Right atrium auricular region (tissue), 2 donors: ENCODE measurements around the gene SLC35F6. TPM values are rescaled to one million over a fixed set of nuclear protein-coding genes. Genes with fewer than 3 reads are reported as not detected.

Experiments
- DNase-seq: peaks from one replicate; pipeline ENCODE4 v3.0.0-alpha.2; 2019; ENCODE audit warnings: low spot score
- H3K27ac ChIP-seq, 2 donors: fragments of 200-600 bp; sonication (generic); 1 replicate in 1 of 2; 2 replicates in 1 of 2; pipeline ENCODE4 v1.5.1; 2016 to 2019
- H3K27me3 ChIP-seq, 2 donors: fragments of 200-600 bp; sonication (generic); one replicate each; pipeline versions ENCODE4 v1.5.1 to v1.6.0; 2017 to 2019
- H3K36me3 ChIP-seq: fragments of 200-600 bp; sonication (generic); one replicate; pipeline ENCODE4 v1.5.1; 2016
- H3K4me1 ChIP-seq, 2 donors: fragments of 200-600 bp; sonication (generic); one replicate each; pipeline versions ENCODE4 v1.5.1 to v1.6.0; 2017 to 2019
- H3K4me3 ChIP-seq, 2 donors: fragments of 200-600 bp; sonication (generic); 1 replicate in 1 of 2; 2 replicates in 1 of 2; pipeline ENCODE4 v1.5.1; 2017 to 2019; ENCODE audit warnings: mild to moderate bottlenecking in 1 of 2, moderate library complexity in 1 of 2
- H3K9me3 ChIP-seq, 2 donors: fragments of 200-600 bp; sonication (generic); one replicate each; pipeline ENCODE4 v1.5.1; 2019
- total RNA-seq, 2 donors: library from RNA; depleted of rRNA; stranded (reverse); fragments of >200 nt; gene quantifications; one replicate each; pipeline ENCODE4 v1.1.0, GENCODE V29; 2016
- TF ChIP-seq, protein P1 (sequence below), 2 donors: fragments of 200-600 bp; sonication (generic); IDR thresholded peaks; one replicate each; pipeline ENCODE4 v1.5.1; 2019; ENCODE audit warnings: antibody characterized with exemption in 2 of 2

The SLC35F6 gene
- total RNA-seq, 2 donors from 2014 or later, result 34.2 to 55.7 TPM

DNA sequence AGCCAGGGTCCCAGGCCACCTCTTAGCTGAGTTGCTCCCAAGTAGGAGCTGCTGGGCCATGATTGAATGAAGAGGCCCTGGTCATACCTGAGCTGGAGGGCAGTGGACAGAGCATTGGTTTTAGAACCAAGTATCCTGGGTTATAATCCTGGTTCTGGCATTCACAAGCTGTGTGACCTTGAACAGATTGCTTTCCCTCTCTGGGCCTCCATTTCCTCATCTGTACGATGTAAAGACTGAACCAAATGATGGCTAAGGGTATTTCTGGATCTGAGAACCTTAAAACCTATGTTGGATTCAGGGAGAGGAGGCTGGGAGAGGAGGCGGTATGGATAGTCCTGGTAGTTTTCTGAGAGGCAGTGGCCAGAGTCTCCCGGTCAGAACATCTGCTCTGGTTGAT, 40.6 kb upstream of the SLC35F6 start:
- no peak for DNase-seq
- TF ChIP-seq, protein P1, sequence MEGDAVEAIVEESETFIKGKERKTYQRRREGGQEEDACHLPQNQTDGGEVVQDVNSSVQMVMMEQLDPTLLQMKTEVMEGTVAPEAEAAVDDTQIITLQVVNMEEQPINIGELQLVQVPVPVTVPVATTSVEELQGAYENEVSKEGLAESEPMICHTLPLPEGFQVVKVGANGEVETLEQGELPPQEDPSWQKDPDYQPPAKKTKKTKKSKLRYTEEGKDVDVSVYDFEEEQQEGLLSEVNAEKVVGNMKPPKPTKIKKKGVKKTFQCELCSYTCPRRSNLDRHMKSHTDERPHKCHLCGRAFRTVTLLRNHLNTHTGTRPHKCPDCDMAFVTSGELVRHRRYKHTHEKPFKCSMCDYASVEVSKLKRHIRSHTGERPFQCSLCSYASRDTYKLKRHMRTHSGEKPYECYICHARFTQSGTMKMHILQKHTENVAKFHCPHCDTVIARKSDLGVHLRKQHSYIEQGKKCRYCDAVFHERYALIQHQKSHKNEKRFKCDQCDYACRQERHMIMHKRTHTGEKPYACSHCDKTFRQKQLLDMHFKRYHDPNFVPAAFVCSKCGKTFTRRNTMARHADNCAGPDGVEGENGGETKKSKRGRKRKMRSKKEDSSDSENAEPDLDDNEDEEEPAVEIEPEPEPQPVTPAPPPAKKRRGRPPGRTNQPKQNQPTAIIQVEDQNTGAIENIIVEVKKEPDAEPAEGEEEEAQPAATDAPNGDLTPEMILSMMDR (IDR thresholded peaks at IDR 0.05), result no peak
- Histone ChIP-seq H3K36me3 (no peaks in the 10 kb centered on the region), H3K9me3 (no peaks in the 10 kb centered on the region), H3K4me3 (no peak overlapping the region), H3K27ac (peak overlapping the region; percentile 81 to 90), H3K4me1 (peaks cover 0 to 70% of the 10 kb centered on the region in 2 donors), H3K27me3 (no peaks in the 10 kb centered on the region)

DNA sequence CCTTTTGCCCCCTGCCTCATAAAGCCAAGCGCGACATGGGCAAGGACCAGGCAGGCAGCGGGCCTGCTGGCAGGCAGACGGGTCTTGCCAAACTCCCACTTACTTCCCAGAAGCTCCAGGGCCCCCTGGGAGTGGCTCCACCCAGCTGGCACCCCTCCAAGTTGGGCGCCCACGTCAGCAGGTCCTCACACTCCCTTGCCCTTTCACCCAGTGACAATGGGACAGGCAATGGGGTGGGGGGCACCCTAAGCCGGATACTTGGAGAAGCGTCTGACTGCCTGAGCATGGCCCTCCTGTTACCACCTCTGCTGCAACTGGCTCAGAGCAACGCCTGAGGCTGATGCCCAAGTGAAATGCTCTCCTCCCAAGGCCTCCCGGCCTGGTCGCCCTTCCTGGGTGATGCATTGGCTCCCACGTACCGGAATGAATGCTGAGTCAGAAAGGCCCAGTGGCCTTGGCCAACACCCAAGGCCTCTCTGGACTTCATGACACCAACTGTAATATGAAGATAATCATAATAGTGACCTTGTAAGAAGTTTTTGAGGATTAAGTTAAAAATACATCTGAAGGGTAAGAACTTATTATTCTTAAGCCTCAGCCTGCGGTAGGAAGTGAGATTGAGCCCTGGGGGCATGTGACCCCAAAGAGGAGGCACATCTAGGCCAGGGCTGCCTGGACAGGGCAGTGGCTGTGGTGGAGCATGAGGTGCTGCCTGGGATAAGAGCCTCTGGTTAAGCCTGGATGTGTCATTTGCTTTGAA, 39.9 kb upstream of the SLC35F6 start:
- TF ChIP-seq, protein P1 (IDR thresholded peaks at IDR 0.05), result no peak
- H3K4me1 ChIP-seq, result peaks cover 0 to 65% of the 10 kb centered on the region in 2 donors

DNA sequence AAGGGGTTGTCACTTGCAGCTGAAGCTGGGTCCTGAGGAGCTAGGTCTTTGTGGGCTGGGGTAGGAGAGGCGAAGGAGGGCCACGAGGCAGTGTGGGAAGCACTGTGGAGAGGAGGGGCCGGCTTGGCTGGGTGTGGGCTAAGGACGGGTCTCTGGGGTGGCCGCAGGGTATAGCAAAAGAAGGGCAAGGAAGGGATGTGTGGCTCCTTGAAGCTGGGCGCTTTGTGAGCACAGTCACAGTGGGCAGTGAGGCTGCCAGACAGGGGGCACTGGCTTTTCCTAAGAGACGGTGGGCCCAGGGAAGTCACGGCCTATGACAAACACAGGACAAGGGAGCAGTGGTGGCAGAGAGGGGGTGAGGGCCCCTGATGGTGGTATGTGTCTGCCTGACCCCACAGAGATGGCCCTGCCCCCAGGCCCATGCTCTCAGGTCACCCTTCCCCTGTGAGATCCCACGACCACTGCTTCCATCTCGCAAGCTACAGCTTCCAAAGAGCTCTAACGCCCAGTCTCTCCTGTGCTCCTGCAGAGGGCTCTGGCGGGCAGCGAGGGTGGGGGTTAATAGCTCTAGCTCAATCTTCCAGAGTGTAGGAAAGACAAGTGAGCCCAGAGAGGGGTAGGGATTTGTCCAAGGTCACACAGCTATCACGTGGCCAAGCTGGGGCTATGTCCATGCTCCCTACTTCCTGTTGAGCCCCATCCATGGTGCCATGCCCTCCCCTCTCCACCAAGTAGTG, 39.1 kb upstream of the SLC35F6 start:
- Histone ChIP-seq H3K9me3 (no peaks in the 10 kb centered on the region), H3K27me3 (no peaks in the 10 kb centered on the region), H3K4me3 (no peak overlapping the region), H3K27ac (peak overlapping the region; percentile 81 to 90), H3K36me3 (peaks cover 5% of the 10 kb centered on the region), H3K4me1 (peaks cover 0 to 58% of the 10 kb centered on the region in 2 donors)
- DNase-seq, result no peak
- TF ChIP-seq, protein P1 (IDR thresholded peaks at IDR 0.05), result no peak

More for the DNA sequence above, 39.9 kb upstream of the SLC35F6 start:
- no peak overlapping the region for H3K4me3 ChIP-seq
- no peaks in the 10 kb centered on the region for H3K27me3 ChIP-seq
- peak overlapping the region; percentile 81 to 90 for H3K27ac ChIP-seq
- DNase-seq, result peak; percentile 87
- peaks cover under 1% of the 10 kb centered on the region for H3K36me3 ChIP-seq
- H3K9me3 ChIP-seq, result no peaks in the 10 kb centered on the region

DNA sequence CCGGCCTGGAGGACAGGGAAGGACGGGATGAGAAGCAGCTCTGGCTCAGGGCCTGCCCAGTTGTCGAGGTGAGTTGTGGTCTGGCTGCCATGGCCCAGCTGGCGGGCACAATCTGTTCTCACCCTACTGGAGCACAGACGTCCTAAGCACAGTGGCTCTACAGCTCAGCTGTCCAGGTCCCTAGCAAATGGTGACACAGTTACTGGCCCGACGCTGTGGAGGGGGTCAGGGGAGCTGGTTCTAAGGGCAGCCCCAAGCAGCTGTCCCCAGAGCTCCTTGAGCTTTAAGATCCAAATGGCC, 38.6 kb upstream of the SLC35F6 start:
- Histone ChIP-seq H3K4me1 (peaks cover 0 to 52% of the 10 kb centered on the region in 2 donors), H3K27me3 (no peaks in the 10 kb centered on the region), H3K4me3 (no peak overlapping the region), H3K36me3 (peaks cover 5% of the 10 kb centered on the region), H3K27ac (peak overlapping the region; percentile 81 to 90), H3K9me3 (no peaks in the 10 kb centered on the region)
- TF ChIP-seq, protein P1 (IDR thresholded peaks at IDR 0.05), result no peak
- no peak for DNase-seq

DNA sequence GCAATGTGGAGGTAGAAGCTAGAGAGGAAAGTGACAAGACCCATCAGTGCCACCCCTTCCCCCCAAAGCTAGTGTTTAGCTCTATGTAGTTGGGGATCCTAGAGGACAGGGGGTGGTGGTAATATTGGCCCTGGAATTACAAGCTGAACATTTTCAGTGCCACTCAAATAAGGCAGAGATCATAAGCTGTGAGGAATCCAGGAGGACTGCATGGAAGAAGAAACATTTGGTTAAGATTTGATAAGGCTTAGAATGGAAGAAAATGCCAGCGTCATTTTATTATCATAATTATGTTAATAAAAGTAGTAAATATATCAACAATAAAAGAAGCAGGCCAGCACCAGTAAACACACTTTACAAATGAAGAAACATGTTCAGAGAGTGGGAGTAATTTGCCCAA, 37.9 kb upstream of the SLC35F6 start:
- no peak for DNase-seq
- Histone ChIP-seq H3K36me3 (peaks cover 5% of the 10 kb centered on the region), H3K27ac (peak overlapping the region in 1 of 2 donors; percentile 90), H3K27me3 (no peaks in the 10 kb centered on the region), H3K4me1 (peaks cover 0 to 45% of the 10 kb centered on the region in 2 donors), H3K4me3 (no peak overlapping the region), H3K9me3 (no peaks in the 10 kb centered on the region)
- TF ChIP-seq, protein P1 (IDR thresholded peaks at IDR 0.05), result no peak
